ENCODE results near the gene SUPT6H.
A peak's percentile ranks its signal among the peaks of the same experiment; 100 is the strongest.

Gene SUPT6H

GRCh38 chr17:28661635-28662526, at the start of gene SUPT6H, which contains the start of gene SDF2 (continued):
- TF ChIP-seq ATF2 (tag by site-specific recombination; IDR thresholded peaks at IDR 0.05; ENCODE audit: low read depth) (peak; percentile 91), ZNF768 (tag by site-specific recombination; IDR thresholded peaks at IDR 0.05) (no peak), REPIN1 (tag by site-specific recombination; IDR thresholded peaks at IDR 0.05; ENCODE audit: low read depth) (no peak), ZNF223 (tag by site-specific recombination; IDR thresholded peaks at IDR 0.05) (no peak), OSR2 (tag by site-specific recombination; IDR thresholded peaks at IDR 0.05) (0 out of 2 replicates have a peak, but pooled peaks have one; percentile 28), ZNF843 (tag by site-specific recombination; IDR thresholded peaks at IDR 0.05) (0 out of 2 replicates have a peak, but pooled peaks have one; percentile 23), ZSCAN5A (tag by site-specific recombination; IDR thresholded peaks at IDR 0.05) (no peak), SETDB1 (IDR thresholded peaks at IDR 0.05; ENCODE audit: insufficient read length, low read length) (no peak), KLF9 (tag by site-specific recombination; IDR thresholded peaks at IDR 0.05; ENCODE audit: low read depth) (peak; percentile 77), ZNF426 (tag by site-specific recombination; IDR thresholded peaks at IDR 0.05) (no peak), ZBTB20 (tag by site-specific recombination; IDR thresholded peaks at IDR 0.05) (peak; percentile 92), ZNF701 (tag by site-specific recombination; IDR thresholded peaks at IDR 0.05) (no peak), ZBTB11 (tag by site-specific recombination; conservative IDR thresholded peaks at IDR 0.05; ENCODE audit: low read depth) (peak; percentile 92), KLF8 (tag by site-specific recombination; IDR thresholded peaks at IDR 0.05) (peak; percentile 39; the same call in 1 of the 2 replicates), ZBTB48 (tag by site-specific recombination; IDR thresholded peaks at IDR 0.05) (peak; percentile 71), CTCF (tag by site-specific recombination; IDR thresholded peaks at IDR 0.05) (peak; percentile 8; the same call in 1 of the 2 replicates), ZNF292 (tag by site-specific recombination; IDR thresholded peaks at IDR 0.05; ENCODE audit: borderline replicate concordance, low read depth) (no peak), EGR2 (tag by site-specific recombination; IDR thresholded peaks at IDR 0.05; ENCODE audit: low read depth) (peak; percentile 68), ZEB2 (tag by site-specific recombination; IDR thresholded peaks at IDR 0.05) (peak; percentile 95), ZNF629 (tag by site-specific recombination; IDR thresholded peaks at IDR 0.05) (peak; percentile 98), ZNF280D (tag by site-specific recombination; IDR thresholded peaks at IDR 0.05) (no peak), HOXA7 (CRISPR knock-in tag; IDR thresholded peaks at IDR 0.05; ENCODE audit: borderline replicate concordance) (no peak), PATZ1 (tag by site-specific recombination; IDR thresholded peaks at IDR 0.05) (peak; percentile 90), KLF16 (tag by site-specific recombination; IDR thresholded peaks at IDR 0.05) (0 out of 2 replicates have a peak, but pooled peaks have one; percentile 44), MEIS1 (CRISPR knock-in tag; IDR thresholded peaks at IDR 0.05; ENCODE audit: borderline replicate concordance) (no peak)
